NCI-H226 (cell line): ENCODE data around the gene PCNX1.
A peak's percentile ranks its signal among the peaks of the same experiment; 100 is the strongest.
"Not testable (repeated sequence)": the region's sequence is repeated elsewhere in the genome, so short reads cannot be mapped to it uniquely, and the experiment has no call there.

Experiments used
- DNase-seq: peaks from one replicate; pipeline ENCODE4 v3.0.0-alpha.2; 2015

Gene PCNX1

GRCh38 chr14:70917633-70918032 lies 10.4 kb downstream of the PCNX1 start:
- DNase-seq: no peak

GRCh38 chr14:70919774-70920173 lies 12.5 kb downstream of the PCNX1 start:
- DNase-seq: peak; percentile 42

- peak; percentile 18 for DNase-seq
Observed at GRCh38 chr14:70920608-70921007, 13.3 kb downstream of the PCNX1 start.

- peak; percentile 10 for DNase-seq
Observed at GRCh38 chr14:70921669-70922068, 14.4 kb downstream of the PCNX1 start.

- DNase-seq: no peak
Observed at GRCh38 chr14:70924521-70924920, 17.3 kb downstream of the PCNX1 start.

- DNase-seq: no peak
Observed at GRCh38 chr14:70926235-70926830, 19.1 kb downstream of the PCNX1 start.

- no peak for DNase-seq
Observed at GRCh38 chr14:70931008-70931407, 23.7 kb downstream of the PCNX1 start.

- peak; percentile 14 for DNase-seq
Observed at GRCh38 chr14:70934084-70934483, 26.8 kb downstream of the PCNX1 start.

- DNase-seq: no peak
Observed at GRCh38 chr14:70934502-70935134, 27.4 kb downstream of the PCNX1 start.

- no peak for DNase-seq
Observed at GRCh38 chr14:70935135-70935534, 27.9 kb downstream of the PCNX1 start.

GRCh38 chr14:70939693-70940092 lies 32.4 kb downstream of the PCNX1 start:
- DNase-seq: not testable (repeated sequence)

GRCh38 chr14:70941637-70942341 lies 34.5 kb downstream of the PCNX1 start:
- not testable (repeated sequence) for DNase-seq

- no peak for DNase-seq
Observed at GRCh38 chr14:70942342-70942706, 35.1 kb downstream of the PCNX1 start.

- DNase-seq: not testable (repeated sequence)
Observed at GRCh38 chr14:70942721-70943120, 35.5 kb downstream of the PCNX1 start.

GRCh38 chr14:70943838-70944237 lies 36.6 kb downstream of the PCNX1 start:
- no peak for DNase-seq

GRCh38 chr14:70947739-70948138 lies 40.5 kb downstream of the PCNX1 start:
- no peak for DNase-seq

- DNase-seq: no peak
Observed at GRCh38 chr14:70952485-70952884, 45.2 kb downstream of the PCNX1 start.

GRCh38 chr14:70954068-70954467 lies 46.8 kb downstream of the PCNX1 start:
- no peak for DNase-seq

- DNase-seq: no peak
Observed at GRCh38 chr14:70955543-70956480, 48.6 kb downstream of the PCNX1 start.

GRCh38 chr14:70956511-70956910 lies 49.3 kb downstream of the PCNX1 start:
- DNase-seq: no peak

- DNase-seq: no peak
Observed at GRCh38 chr14:70957710-70958109, 50.5 kb downstream of the PCNX1 start.

GRCh38 chr14:70962935-70963334 lies 55.7 kb downstream of the PCNX1 start:
- DNase-seq: no peak

- DNase-seq: no peak
Observed at GRCh38 chr14:70964492-70964891, 57.2 kb downstream of the PCNX1 start.
